Activated T-cell treated with anti-CD3 and anti-CD28 coated beads, Interleukin-2, amount 50 U/mL, for 48 hours (primary cell): ENCODE data around the gene PPP1R13B.
"Not testable (repeated sequence)": the region's sequence is repeated elsewhere in the genome, so short reads cannot be mapped to it uniquely, and the experiment has no call there.

Source experiments
- DNase-seq, 2 experiments: peaks; one replicate each; pipeline ENCODE4 v3.0.0-alpha.2; 2020

The PPP1R13B gene

GRCh38 chr14:103856607-103857006, 9.2 kb upstream of the PPP1R13B start:
- no peak for DNase-seq

DNA sequence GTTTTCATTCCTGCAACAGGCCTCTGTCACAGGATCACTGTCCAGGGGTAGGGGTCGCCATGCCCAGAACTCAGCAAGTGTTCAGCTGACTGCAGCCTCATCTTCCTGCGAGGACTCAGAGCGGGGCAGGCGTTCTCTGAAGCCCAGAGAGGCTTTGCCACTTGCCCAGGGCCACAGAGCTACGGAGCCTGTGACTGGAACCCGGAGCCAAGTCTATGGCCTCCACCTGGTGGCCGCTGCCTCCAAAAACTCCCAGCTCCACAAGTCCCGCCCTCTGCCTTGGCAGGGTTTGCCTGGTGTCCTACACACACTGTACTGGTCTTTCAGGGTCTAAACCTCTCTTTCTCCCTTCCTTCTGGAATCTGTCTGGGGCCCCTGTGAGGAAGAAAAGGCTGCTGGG, 8.7 kb upstream of the PPP1R13B start:
- DNase-seq: no peak

GRCh38 chr14:103855734-103856095, 8.3 kb upstream of the PPP1R13B start:
- DNase-seq: no peak

GRCh38 chr14:103854822-103855733, 7.7 kb upstream of the PPP1R13B start:
- DNase-seq: no peak

DNA sequence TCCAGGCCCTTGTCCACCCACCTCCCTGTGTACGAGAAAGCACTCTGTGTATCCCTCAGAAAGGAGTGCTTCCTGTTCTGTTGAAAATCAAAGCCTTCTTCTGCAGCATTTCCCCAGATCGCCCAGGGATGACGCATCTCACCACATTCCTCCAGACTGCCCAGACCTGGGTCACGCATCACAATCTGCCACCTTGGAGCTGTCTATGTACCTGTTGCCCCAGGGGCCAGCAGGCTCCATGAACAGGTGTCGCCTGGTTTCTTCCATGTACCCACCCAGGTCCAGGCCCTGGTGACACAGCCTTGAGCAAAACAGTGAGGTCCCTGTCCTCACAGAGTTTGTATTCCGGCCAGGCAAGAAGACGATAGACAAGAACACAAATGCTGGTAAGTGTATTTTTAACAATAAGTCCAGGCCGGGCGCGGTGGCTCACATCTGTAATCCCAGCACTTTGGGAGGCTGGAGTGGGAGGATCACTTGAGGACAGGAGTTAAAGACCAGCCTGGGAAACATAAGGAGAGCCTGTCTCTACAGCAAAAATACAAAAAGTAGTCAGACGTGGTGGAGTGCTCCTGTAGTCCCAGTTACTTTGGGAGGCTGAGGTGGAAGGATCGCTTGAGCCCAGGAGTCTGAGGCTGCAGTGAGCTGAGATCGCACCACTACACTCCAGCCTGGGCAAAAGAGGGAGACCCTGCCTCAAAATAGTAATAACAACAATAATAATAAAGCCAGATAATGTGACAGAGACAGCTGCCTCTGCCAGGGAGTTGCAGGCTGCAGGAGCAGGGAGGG, 6.8 kb upstream of the PPP1R13B start:
- DNase-seq: no peak

DNA sequence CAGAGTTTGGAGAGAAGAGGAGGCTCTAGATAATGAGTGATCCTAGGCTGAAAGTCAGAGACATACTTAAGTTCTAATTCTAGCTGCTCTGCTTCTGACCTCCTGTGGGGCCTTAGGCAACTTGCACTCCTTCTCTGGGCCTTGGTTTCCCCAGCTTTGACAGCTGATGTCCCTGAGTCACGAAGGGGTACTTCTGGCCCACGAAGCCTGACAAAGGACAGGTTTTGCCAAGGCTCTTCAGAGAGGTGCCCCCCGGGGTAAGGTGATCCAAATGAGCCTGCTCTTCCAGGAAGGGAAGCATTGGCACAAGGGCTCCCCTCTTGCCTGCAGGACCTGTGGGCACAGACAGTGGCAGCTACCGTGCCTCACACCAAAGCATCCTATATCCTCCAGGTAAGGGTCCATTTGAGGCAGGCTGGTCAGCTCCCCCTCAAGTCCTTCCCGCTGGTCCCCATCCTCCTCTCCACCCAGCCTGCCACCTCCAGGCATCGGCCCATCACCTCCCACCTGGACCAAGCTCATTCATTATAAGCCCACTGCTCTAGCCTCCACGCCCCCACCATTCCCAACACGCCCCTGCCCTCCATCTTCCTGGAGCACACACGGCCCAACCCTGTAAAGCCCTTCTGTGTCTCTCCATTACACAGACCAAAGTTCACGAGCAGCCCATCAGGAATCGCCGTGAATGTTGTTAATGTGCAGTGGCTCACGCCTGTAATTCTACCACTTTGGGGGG, 1.9 kb upstream of the PPP1R13B start:
- no peak for DNase-seq

GRCh38 chr14:103848175-103849077, 1.1 kb upstream of the PPP1R13B start:
- no peak for DNase-seq

DNA sequence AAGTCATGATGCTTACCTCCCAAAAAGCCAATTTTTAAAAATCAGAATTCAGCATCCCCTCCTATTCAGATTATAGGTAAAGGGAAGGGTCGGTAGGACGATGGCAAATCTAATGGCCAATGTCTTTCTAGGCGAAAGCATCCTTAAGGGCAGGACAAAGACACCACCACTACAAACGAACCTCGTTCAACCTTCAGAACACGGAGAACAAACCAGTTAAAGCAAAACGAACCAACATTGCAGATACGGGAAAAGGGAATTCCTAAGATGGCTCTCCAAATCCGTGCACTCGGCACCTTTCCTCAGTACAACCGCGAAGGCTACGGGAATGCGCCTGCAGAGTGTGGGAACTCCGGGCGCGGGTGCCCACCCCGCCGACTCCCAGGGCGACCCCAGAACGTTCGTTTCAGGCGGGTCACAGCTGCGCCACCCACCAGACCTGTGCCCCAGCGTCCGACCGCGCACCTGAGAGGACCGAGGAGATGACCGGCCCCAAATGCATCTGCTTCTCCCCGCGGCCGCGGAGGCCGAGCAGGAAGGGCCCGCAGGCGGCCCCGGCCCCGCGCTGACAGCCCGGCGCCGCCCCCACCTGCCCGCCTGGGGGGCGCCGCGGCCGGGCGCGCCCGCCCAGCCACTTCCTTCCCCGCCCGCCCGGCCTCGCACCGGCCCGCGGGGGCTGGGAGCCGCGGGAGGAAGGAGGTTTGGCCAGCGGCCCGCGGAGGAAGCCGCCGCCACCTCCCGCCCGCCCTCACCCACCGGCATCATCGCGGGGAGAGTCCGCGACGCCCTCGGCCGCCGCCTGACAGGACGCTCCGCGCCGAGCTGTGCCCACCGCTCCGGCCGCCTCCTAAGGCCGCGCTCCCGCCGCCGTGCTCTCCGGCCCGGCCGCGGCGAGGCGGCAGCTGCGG, 578 bp downstream of the PPP1R13B start:
- peak in 1 of 2 experiments; percentile 33 for DNase-seq

DNA sequence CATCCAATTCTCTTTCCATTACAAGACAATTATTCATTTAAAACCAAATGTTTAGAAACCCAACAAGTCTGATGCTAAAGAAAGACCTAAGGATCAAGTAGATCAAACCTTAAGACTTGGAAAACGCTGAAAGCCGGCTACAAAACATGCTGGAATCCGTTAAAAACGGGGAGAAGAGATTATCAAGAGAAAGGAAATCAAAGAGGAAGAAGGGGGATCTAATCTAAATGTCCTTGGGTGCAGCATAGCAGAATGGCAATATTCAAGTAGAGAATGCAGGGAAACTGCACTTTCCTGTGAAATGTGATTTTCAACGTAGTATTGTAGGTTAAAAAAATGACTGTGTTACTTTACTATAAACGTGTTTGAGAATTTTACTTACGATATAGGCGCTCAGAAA, 1.3 kb downstream of the PPP1R13B start:
- DNase-seq: no peak

DNA sequence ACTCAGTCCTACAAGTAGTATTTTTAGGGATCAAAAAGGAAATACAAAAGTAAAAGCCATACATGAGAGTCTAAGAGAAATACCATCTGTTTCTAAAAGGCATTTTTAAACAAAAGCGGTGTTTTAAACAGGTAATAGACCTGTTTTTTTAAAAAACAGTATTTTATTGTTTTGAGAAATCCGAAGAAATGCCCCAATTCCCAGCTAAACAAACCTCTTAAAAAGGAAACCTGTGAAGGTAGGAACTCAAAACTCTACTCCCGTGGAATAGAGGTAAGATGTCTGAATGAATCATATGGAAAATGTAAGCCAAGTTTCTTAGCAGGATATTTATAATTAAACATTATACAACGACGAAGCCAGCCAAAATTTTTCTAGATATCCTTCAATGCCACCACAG, 2.0 kb downstream of the PPP1R13B start:
- no peak for DNase-seq

GRCh38 chr14:103841265-103841664, 6.1 kb downstream of the PPP1R13B start:
- DNase-seq: not testable (repeated sequence)

DNA sequence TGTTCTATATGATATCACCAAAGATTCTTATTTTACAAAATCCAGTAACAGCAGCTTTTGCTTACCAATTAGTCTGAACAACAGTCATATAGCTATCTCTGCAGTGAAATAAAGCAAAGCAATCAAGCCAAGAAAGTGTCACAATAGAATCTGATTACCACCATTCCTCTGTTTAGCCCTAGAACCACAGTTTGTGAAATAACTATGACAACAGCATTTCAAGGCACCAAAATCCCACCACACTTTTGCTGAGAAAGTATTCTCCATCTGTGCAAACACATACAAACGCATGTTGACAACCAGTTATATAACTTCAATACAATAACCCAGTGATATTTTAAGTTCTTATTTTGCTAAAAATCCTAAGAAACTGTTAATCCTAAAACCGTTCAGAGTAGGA, 7.4 kb downstream of the PPP1R13B start:
- DNase-seq: no peak

GRCh38 chr14:103839579-103839978, 7.8 kb downstream of the PPP1R13B start:
- no peak for DNase-seq

DNA sequence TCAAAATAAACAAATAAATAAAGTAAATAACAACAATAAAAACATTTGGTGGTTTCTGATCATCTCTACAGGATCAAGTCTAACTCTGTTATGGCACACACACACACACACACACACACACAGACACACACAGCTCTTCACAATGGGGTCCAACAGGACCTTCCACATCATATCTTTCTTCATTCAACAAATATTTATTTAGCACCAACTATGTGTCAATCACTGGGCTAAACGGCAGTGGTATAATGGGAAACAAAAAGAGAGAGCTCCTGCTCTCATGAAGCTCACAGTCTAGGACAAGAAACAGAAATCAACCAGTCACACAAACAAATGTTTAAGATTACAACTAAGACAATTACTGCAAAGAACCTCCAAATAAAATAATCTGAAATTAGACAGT, 9.3 kb downstream of the PPP1R13B start:
- no peak for DNase-seq

GRCh38 chr14:103836976-103837725, 10.2 kb downstream of the PPP1R13B start:
- DNase-seq: no peak

GRCh38 chr14:103834956-103835355, 12.4 kb downstream of the PPP1R13B start:
- DNase-seq: no peak

DNA sequence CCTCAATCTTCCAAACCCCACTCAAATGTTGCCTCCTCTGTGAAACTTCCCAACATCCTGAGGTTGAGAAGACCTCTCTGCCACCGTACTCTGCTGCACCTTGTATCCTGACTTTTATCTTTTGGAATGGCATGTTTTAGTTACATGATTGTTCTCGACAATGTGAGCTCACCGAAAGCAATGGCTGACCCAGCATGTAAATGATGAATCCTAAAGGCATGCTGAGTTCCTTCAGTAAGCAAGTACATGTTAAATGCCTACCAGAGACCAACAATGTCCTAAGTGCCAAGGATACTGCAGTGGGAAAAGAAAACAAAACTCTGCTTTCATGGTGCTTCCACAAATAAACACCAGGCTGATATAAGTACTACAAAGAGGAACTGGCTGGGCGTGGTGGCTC, 13.7 kb downstream of the PPP1R13B start:
- no peak for DNase-seq

DNA sequence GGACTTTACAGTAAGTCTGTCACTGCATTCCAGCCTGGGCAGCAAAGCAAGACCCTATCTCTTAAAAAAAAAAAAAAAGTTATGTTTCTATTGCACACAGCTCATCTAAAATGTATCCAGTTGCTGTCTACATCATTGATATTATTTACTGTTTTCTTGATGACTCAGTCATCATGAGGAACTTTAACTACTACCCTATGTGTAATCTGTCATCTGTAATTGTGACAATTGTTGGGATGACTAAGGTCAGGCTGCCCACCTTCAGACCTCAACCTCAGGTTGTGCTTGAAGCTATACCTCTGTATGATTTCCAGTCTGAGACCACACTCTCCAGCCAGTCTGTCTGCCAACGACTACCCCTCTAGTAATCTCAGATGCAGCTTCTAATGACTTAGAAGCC, 15.3 kb downstream of the PPP1R13B start:
- no peak for DNase-seq

DNA sequence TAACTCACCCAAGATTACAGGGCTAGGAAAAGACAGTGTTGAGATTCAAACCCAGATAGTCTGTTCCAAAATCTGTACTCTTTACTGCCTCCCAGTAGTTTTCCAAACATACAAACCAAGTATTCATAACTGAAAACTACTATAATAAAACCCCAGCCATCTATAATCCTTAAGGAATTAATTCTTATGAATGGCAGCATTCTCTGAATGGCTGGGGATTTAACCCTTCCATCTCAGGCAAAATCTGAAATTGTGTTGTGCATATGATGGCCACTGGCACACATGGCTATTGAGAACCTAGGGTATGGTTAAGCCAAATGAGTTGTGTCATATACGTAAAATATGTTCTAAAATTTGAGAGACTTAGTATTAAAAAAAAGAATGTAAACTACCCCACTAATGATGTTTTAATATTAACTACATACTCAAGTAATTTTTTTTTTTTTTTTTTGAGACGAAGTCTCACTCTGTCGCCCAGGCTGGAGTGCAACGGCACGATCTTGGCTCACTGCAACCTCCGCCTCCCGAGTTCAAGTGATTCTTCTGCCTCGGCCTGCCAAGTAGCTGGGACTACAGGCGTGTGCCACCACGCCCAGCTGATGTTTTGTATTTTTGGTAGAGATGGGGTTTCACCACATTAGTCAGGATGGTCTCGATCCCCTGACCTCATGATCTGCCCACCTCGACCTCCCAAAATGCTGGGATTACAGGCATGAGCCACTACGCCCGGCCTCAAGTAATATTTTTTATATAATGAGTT, 16.7 kb downstream of the PPP1R13B start:
- no peak for DNase-seq
